GM18909 (cell line): ENCODE data around the gene BCL2.
"Not testable (repeated sequence)": the region's sequence is repeated elsewhere in the genome, so short reads cannot be mapped to it uniquely, and the experiment has no call there.

Experiments
- ATAC-seq: cut with Tn5 transposase; IDR thresholded peaks from one replicate; pipeline ENCODE4 v1.9.1; 2021; ENCODE audit warnings: mild to moderate bottlenecking; ENCODE audit not compliant: unreplicated experiment, poor library complexity

BCL2 gene

DNA sequence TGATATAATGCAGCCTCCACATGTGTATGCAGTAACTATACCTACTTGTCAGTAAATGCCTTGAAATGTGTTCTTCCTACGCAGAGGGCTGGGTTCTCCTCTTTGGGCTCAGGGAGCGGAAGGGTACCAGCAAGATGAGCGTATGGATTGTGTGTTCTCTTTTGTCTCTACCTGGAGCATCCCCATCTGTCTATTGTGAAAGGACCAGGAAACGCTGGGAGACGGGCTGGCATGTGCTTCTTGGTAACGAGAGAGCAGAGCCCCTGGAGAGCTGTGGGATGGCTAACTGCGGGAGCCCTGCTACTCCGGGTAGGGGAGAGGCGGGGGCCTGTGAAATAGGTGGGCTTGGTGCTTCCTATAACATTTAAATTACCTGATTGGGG is 80.9 kb downstream of the BCL2 start:
- no peak for ATAC-seq

DNA sequence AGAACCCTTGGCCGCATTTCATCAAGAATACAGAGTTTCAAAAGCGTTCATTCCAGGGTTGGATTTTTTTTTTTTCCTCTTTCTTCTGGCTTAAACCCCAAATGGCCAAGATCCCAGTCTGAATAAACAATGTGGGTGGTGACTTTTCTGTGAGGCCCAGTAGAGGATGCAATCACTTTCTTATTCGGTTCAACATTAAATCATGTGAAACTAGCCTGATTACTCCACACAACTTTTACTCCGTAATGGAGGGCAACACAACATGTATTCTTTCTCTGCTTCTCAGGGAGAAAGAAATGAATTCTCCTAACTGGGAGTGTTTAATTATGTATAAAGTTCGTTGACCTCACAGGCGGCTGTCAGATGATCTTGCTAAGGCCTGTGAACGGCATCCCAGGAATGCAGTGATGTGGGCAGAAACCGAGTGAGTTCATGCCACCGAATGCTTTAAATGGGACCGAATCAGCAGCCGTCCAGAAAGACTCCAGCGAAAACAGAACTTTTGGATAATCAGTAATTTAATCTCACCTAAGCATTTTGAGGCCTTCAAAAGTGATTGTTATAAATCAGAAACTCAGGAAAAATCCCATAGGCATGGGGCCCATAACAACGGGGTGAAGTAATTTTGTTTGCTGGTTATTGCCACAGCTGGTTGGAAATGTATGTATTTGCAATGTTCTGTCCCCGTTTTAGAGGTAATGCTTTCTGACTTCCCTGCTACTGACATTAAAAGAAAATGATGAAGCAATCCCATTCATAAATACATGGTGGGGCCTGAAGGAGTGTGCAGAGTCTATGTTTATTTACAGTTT is 81.5 kb downstream of the BCL2 start:
- ATAC-seq, result no peak

GRCh38 chr18:63236921-63237846 is 82.4 kb downstream of the BCL2 start:
- ATAC-seq, result no peak

DNA sequence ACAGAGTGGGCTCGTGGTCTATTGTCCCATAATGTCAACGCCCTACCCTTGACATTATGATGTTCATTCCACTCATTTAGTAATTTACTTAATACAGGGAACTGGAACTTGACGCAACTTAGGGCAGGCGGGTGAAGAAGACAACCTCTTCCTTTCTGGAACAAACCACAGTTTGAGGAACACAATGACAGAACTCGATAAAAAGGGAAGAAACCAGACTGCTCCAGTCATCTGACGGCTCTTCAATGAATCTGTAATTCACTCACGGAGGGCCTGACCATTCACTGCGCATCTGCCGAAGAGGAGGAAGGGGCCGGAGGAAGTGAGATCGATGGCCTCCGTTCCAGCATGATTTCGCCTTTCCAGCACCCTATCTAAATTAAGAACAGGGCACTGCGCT is 83.2 kb downstream of the BCL2 start:
- ATAC-seq, result no peak

DNA sequence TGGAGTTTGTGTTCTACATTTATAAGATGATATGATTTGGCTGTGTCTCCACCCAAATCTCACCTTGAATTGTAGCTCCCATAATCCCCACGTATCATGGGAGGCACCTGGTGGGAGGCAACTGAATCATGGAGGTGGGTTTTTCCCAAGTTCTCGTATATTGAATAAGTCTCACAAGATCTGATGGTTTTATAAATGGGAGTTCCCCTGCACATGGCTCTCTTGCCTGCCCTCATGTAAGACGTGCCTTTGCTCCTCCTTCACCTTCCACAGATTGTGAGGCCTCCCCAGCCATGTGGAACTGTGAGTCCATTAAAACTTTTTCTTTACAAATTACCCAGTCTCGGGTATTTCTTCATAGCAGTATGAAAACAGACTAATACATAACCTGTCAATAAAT is 83.6 kb downstream of the BCL2 start:
- ATAC-seq, result not testable (repeated sequence)

DNA sequence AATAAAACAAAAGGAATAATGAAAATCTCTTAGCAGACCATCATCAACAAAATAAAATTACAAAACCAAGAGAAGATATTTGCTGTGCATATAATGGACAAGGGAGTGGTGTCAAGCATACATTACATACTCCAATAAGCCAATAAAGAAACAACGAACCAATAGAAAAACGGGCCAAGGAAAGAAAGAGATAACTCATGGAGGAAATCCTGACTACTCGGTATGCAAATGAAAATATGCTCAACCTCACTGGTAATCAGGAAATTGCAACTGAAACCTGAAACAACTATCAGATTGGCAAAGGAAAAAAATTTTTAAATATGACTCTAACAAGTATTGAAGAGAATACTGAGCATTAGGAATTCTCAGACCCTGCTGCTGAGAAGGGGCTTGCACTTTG is 84.7 kb downstream of the BCL2 start:
- no peak for ATAC-seq

GRCh38 chr18:63234432-63234831 is 85.1 kb downstream of the BCL2 start:
- ATAC-seq, result no peak

DNA sequence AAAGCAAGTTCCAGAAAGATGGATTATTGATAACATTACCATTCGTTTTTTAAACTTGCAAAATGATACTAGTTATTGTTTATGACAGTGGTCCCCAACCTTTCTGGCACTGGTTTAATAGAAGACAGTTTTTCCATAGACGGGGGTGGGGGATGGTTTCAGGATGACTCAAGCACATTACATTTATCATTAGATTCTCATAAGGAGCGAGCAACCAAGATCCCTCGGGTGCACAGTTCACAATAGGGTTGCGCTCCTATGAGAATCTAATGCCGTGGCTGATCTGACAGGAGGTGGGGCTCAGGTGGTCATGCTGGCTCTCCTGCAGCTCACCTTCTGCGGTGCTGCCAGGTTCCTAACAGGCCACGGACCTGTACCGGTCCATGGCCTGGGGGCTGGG is 86.2 kb downstream of the BCL2 start:
- no peak for ATAC-seq

GRCh38 chr18:63232826-63233225 is 86.7 kb downstream of the BCL2 start:
- ATAC-seq, result no peak

GRCh38 chr18:63229971-63230370 is 89.6 kb downstream of the BCL2 start:
- ATAC-seq, result no peak

DNA sequence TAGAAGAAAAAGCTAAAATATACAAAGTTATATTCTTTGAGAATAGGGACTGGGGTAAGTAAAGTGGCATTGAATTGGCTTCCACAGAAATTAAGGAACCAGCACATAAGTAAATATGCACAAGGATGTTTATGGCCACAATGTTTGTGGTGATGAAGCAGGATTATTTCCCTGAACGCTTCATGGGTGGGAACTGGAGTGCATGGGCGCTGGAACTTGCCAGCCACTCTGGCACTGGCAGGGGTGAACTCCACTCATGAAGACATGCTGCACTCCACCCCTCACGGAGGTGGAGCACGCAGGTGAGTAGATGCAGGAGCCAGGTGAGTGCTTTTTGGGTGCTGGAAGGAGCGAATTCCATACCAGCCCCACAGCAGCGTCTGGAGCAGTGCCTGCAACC is 94.1 kb downstream of the BCL2 start:
- no peak for ATAC-seq

GRCh38 chr18:63224630-63225029 is 94.9 kb downstream of the BCL2 start:
- ATAC-seq, result no peak

- no peak for ATAC-seq
These were observed 95.7 kb downstream of the BCL2 start for GRCh38 chr18:63223837-63224236.

DNA sequence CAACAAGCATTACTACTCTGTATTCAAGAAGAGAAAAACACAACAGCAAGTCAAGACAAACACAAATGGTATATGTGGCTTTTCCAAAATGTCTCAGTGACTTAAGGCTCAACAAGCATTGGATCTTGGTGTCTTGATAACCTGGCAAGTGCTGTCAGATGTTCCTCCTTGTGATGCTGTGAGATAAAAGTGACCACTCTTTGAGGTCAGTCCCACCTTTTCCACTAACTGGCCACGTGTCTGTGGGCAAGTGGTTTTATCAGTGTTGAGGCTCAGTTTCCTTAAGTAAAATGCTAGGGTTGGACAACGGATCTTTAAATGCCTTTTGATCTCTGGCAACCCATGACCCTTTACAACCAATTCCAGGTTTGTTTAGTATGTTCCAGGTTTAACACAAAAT is 98.7 kb downstream of the BCL2 start:
- no peak for ATAC-seq

DNA sequence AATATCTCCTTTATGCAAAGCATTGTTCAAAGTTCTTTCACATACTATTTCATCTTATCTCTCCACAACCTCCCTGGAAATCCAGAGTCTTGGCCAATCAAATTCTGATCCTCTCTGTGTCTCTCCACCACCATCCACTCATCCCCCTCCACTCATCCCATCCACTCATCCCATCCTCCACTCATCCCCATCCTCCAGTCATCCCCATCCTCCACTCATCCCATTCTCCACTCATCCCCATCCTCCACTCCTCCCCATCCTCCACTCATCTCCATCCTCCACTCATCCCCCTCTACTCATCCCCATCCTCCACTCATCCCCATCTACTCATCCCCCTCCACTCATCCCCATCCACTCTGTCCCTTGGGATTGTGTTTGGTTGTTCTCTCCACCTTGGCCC is 101.1 kb downstream of the BCL2 start:
- no peak for ATAC-seq

GRCh38 chr18:63216516-63217311 is 102.9 kb downstream of the BCL2 start:
- peak; percentile 66 for ATAC-seq

DNA sequence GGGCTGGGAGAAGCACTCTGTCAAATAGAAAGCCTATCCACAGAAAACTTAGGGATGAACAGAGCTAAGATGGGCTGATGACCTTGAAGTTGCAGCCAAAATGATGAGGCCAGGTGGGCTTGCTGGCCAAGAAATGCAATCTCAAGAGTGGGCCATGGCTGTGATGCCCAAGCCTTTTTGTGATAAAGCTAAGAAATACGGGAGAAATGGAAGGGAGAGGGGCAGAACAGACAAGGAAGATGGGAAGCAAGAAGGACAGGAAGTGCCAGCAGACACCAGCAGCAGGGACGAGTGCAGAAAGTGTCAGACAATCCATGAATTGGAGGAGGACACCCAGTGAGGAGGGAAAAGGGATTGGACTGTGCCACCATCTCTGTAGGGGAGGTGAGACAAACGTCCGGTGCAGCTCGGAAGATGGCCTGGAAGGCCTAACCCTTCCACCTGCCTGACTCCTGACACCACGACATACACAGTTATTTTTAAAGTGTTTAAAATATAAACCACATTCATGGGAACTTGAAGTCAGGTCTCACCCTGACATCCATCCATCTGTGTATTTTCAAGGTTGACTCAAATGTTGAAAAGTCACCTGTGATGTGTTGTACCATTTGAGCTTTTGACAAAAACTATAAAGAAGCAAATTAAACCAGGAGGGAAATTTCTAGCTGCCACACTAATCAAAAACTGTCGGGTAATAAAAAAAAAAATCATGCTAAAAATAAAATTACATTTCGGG is 105.5 kb downstream of the BCL2 start:
- no peak for ATAC-seq

- ATAC-seq, result no peak
These were observed 106.2 kb downstream of the BCL2 start for GRCh38 chr18:63213331-63213900.

DNA sequence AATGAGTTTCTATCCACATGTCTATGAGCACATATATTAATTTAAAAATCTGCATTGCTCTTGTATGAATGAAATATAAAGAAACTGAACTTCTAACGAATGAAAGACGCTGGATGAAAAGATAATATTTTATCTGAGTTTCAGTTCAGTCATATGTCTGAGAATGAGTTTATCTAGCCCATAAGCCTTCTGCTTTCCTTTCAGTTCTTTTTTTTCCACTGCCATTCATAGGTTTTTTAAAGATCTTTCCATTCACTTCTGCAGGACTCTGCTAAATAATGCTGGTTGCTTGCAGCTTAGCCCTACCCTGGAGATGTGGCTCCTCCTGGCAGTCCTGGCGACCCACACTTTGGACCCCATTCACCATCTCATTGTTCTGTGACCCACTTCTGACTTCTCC is 109.0 kb downstream of the BCL2 start:
- no peak for ATAC-seq

DNA sequence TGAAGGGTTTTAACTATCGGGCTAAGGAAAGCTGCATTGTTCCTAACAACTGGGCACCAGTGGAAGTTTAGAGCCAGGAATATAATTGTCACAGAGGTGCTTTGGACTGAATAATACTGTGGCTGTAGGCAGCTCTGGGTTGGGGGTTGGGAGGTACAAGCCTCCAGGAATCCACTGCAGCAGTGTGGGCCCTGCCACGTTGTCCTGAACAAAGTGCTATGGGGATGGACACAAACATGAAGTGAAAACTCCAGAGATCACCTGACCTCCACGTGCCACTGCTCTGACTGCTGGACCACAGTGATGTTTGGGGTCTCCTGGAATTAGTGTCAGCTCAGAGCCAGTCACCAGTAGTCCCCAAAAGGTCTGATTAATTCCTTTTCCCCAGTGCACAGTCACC is 110.9 kb downstream of the BCL2 start:
- ATAC-seq, result no peak
